Measurements from ENCODE around the gene CAPN9.
"Not testable (repeated sequence)": the region's sequence is repeated elsewhere in the genome, so short reads cannot be mapped to it uniquely, and the experiment has no call there.

The CAPN9 gene

DNA sequence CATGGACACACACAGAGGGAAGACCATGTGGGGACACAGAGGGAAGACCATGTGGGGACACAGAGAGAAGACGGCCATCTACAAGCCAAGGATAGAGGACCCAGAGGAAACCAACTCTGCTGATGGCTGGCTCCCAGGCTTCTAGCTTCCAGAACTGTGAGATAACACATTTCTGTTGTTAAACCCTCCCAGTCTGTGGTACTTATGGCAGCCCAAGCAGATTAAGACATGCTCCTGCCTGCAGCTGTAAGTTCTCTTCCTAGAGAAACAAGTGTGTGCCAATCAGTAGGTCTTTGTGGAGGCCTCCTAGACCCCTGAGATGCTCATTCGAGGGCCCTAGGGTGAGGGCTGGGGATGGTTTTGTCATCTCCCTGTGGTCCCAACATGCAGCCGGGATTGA, 35.9 kb upstream of the CAPN9 start:
- DNase-seq = no peak

DNA sequence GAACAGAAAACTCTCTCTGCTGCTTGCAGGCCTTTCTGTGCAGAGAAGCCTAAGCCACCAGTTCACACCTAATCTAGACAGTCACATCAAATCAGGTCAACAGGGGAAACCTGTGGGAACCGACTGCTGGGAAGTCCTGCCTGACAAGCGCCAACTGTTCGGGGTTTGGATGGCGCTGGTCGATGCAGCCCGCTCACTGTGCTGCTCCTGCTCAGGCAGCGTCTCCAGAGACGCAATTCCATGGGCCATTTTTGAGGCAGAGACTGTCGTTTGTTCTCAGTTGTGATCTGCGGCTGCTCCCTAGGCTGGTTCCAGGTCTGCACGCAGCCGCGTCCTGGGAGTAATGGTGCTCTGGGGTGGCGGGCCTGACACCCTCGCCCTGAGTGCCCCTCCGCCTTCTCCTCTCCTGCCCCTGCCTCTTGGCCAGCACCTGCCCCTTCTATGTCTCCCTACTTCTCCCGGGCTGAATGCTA, 34.7 kb upstream of the CAPN9 start:
- DNase-seq = no peak

DNA sequence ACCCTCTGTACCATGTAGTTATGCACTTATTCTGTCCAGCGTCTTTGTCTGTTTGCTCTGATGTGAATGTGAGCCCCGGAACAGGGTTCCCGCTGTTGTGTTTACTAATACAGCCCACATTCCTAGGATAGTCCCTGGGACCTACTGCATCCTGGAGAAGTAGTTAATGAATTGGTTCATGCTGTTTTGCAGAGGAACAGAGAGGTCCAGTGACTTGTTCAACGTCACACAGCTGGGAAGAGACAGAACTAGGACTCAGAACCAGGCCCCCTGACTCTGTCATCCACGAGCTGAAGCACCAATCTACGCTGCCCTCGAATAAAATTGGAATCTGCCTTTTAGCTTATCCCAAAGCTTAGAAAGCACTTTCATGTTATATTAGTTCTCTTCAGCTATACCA, 34.0 kb upstream of the CAPN9 start:
- DNase-seq = no peak

DNA sequence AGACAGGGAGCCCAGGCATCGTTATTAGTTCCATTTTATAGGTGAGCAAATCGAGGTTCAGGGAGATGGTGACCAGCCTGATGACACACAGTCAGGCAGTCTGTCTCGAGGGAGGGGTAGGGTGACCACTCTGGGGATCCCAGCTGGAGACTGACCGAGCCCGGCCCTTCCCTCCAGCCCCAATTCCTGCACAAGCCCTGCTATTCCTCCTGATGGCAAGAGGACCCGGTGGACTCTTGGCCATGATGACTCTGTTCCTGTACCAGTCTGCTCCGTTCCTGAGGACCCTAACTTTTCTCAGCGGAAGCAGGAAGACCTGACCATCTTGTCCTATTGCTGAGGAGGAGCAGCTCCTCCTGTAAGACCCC, 33.7 kb upstream of the CAPN9 start:
- DNase-seq = no peak

DNA sequence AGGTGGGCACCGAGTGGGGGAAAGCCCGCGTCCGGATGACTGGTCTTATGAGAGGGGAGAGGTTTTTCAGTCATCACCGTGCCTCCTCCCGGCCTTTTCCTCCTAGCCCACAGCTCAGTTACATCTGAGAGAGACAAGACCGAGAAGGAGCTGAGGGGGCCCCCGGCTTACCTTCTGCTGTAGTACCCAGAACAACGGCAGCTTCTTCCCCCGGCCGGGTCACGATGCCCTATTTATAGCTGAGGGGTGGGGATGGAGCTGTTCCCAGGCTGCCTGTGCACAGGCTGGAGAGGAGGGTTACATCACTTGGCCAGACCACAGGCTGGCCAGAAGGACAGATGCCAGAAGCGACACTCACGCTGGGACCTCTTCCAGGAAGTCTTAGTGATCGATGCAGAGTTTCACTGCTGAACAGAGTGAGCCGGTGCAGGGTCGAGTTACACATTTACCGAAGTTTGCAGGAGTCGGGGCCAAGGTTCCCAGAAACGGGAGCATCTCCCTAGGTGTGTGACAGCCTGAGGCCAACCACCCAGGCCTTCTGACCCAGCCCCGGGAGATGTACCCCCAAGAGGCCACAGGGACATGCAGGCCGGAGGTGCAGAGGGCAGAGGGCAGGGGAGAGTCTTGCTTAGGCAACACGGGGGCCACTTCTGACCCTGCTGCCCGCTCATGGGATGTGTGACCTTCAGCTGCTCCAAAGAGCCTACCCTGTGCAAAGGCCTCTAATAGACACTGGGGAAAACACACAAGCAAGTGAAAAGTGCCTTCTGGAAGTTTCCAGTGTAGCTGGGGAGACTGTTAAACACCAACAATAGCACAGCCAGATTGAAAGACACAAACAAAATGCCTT, 33.0 kb upstream of the CAPN9 start, which contains the start of gene AGT:
Gene AGT (minus strand): TSS at position 208 of the 850 bp plus-strand sequence. CDS start 3,299 bp downstream, outside the sequence.
- no peak for DNase-seq

DNA sequence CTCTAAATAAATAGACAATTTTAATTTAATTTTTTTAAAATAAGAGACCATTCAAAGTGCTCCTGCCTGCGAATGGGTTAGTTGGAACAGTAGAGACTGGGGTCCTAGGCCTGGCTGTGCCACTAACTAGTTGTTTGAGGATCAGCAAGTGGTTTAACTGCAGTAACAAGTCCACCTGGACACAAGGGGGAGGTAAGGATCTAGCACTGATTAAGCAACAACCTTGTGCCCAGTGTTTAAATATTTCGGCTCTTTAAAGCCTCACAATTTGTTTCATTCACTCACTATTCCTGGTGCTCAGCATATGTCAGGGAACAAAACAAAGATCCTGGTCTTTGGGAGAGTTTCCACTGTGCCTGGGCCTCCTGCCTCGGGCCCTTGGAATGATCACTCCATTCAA, 31.7 kb upstream of the CAPN9 start:
- DNase-seq = no peak

DNA sequence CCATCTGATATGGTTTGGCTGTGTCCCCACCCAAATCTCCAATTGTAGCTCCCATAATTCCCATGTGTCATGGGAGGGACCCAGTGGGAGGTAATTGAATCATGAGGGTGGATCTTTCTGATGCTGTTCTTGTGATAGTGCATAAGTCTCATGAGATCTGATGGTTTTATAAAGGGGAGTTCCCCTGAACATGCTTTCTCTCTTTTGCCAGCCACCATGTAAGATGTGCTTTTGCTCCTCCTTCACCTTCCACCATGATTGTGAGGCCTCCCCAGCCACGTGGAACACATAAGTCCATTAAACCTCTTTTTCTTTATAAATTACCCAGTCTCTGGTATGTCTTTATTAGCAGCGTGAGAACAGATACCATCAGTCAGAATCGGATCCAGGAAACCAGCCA, 30.7 kb upstream of the CAPN9 start:
- DNase-seq = not testable (repeated sequence)

DNA sequence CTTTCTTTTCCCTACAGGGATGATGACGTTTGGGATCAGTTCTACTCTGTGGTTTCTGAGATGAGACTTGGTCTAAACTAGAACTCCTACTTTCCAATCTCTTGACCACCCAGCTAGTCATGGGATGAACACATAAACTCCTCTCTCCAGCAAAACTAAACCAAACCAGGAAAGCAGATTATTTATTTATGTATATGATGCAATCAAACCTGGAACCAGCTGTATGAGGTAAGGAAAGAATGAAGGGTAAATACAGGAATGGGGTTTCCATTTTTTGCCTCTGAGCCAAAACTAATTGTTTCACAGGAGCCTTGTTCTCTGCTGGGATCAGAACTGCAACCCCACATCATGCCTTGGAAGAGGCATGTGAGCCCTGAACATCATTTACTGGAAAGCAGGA, 29.9 kb upstream of the CAPN9 start:
- DNase-seq = no peak

DNA sequence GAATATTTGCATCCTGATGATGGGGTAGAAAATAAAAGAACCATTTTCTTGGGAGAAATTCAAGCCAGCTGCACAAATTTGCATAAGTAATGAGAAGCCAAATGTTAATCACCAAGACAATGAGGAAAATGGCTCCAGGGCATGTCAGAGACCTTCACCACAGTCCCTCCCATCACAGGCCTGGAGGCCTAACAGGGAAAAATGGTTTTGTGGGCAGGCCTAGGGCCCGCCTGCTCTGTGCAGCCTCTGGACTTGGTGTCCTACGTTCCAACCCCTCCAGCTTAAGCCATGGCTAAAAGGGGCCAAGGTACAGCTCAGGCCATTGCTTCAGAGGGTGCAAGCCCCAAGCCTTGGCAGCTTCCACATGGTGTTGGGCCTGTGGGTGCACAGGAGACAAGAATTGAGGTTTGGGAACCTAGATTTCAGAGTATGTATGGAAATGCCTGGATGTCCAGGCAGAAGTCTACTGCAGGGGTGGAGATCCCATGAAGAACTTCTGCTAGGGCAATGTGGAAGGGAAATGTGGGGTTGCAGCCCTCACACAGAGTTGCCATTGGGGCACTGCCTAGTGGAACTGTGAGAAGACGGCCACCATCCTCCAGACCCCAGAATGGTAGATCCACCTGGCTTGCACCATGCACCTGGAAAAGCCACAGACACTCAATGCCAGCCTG, 25.2 kb upstream of the CAPN9 start:
- DNase-seq = not testable (repeated sequence)

DNA sequence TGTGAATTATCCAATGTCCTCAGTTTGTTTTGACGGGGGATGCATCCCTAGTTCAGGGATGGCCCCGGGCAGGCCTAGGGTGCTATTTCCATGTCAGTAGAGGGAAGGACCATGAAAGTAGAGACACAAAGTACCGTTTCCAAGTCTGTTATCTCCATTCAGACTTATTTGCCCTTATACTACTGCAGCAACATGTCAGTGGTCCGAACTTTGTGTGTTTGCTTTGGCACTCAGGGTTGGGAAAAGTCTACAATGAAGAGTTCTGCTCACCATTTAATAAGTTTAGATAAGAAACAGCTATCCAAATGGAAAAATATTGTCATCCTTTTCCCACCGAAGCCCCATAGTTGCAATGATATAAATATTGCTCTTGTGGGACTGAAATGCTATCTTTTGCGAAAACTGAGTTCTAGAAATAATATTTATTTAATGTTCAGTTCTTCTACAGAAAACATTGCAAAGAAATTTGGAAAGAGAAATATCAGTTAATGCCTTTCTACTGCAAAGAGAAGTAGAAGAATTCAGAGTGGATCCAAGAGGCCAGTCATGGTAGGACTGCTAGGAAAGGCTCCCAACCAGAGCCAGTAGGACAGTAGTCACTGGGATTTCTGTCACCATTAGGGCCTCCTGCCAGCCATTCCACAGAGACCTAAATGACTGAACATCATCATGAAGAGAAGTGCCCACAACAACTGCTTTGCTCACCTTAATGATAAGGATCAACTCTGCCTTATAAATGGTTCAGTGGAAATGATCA, 21.8 kb upstream of the CAPN9 start:
- no peak for DNase-seq

DNA sequence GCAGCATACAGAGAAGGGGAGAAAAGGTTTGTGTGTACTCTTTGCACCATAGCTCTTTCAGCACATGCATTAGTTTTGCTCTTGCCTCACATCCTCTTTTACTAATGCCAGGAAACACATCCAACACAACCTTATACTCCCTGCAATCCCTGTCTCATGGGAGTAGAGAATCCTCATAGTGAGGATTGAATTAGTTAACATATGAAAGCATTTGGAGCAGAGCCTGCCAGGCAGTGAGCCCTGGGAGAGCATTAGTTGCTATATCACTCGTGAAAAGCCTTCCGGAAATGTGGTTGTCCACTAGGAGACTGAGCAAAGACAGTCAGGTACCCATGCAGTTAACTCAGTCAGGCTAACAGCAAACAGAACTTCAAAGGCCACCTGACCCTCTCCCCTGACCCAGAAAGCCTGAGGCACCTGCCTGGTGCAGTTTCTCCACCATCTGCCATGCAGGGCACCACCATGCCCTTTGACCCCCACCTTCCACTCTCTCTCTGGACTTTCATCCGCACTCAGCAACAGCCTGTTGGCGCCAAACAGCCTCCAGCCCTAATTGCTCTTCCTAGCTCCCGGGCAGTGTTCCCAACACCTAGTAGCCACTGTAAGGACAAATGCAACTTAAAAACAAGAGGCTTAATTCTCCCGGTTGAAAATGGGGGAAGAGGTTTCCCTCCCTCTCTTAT, 18.3 kb upstream of the CAPN9 start:
- no peak for DNase-seq

DNA sequence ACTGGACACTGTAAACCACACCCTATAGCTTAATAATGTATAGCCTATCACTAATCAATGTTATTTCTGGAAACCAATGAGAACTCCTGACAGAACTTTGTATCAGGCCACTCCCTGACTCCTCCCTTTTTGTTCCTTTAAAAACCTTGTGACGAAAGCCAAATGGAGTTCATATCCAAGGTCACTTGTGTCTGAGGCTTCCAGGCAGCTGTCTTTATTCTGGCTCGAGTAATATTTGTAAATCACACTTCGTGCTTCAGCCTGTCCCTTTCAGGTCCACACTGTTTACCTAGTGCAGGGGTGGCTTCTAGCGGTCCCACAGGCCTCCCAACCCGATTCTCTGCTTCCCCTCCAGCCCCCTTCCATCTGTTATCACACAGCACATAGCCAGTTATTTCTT, 16.2 kb upstream of the CAPN9 start:
- DNase-seq = no peak

DNA sequence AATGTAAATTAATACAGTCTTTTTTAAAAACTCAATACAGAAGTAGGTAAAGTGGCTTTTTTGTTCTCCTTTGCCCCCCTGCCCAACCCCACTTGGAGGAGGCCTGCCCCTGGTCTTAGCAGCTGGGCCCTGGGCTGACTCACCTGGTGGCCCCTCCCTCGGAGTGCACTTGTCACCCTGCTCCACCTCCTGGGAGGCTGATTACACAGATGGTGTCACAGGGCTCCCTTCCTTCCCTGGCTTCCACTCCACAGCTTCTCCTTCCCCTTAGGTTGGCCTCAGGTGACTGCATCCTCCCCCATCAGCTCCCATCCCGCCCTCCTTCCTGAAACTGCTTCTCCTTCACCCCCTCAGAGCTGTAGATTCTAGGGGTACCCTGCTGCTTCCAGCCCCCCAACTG, 11.7 kb upstream of the CAPN9 start:
- DNase-seq = no peak

DNA sequence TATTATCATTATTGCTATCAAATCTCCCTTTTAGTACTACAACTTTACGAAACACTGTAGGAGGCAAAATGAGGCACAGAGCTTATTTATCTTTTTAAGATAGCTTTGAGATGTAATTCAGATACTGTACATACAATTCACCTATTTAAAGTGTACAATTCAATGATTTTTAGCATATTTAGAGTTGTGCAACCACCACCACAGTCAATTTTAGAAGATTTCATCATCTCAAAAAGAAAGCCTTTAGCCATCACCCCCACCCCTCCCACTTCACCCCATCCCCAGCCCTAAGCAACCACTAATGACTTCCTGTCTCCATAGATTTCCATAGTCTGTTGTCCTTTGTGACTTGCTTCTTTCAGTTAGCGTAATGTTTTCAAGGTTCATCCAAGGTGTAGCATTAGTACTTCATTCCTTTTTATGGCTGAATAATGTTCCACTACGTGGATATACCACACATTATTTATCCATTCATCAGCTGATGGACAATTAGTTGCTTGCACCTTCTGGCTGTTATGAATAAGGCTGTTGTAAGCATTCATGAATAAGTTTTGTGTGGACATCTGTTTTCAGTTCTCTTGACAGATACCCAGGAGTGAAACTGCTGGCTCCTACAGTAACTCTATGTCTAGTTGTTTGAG, 9.4 kb upstream of the CAPN9 start:
- no peak for DNase-seq

DNA sequence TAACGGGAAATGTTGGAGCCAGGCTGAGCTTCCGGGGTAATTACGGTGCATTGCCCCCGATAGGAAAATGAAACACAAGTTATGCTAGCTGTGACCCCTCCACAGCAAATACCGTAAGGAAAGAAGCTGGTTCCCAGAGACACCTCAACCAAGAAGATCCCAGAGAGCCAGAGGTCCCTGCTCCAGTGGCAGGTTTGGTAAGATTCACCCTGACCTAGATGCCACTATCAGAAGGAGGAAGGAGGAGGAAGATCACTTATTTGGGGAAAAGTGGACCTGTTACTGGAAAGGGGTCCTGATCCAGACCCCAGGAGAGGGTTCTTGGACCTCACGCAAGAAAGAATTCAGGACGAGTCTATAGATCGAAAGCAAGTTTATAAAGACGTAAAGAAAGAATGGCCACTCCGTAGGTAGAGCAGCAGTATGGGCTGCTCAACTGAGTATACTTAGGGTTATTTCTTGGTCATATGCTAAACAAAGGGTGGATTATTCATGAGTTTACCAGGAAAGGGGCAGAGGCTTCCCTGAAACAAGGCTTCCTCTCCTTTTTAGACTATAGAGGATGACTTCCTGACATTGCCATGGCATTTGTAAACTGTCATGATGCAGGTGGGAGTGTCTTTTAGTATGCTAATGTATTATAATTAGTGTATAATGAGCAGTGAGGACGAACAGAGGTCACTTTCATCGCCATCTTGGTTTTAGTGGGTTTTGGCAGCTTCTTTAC, 7.5 kb upstream of the CAPN9 start:
- DNase-seq = no peak

DNA sequence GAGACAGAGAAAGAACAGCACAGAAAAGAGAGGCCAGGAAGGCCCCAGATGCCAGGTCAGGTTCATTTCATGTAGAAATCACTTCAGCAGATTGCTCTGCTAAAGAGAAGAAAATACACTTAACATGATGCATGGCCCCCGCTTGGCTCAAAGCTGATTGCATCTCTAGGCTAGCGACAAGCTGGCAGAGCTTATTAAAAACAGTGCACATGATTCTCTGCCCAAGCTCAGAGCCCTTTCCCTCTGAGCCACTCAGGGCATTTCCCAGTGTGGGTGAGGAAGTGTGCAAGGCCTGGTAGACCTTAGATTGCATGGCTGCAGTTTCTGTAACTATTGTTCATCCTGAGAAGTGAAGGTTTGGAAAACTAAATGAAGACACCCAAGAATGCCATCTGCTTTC, 3.3 kb upstream of the CAPN9 start:
- DNase-seq = no peak

DNA sequence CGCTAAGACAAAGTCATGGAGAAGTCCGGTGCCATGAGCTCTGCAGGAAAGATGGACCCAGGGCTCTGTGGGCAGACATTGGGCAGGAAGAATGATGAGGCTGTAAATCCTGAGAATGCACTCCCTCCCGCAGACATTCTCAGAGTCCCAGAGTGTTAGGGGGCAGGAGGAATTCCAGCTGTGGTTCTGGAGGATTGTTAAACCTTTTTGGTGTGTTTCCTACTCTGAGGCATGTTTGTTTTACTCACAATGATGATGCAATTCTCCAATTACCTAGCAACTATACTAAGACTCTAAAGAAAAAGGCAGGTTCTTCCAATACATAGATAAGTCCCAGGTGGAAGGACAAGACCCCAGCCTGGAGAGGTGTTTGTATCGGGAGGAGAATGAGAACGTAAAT, 2.8 kb upstream of the CAPN9 start:
- DNase-seq = no peak

DNA sequence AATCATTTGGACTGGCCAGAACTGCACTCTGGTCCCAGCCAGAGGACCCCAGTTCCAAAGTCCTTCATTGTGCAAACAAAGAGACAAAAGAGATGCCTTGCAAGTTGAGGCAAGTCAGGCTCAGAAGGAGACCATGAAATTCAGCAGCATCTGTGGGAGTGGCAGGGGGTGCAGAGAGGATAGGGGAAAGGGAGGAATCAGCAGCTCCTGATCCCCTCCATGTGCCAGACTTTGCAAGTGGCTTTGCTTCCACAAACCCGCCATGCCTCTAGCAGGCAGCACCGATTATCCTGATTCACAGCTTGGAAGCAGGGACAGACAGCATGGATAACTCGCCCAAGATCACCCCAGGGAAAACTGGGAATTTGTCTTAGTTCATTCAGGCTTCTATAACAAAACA, 2.1 kb upstream of the CAPN9 start:
- no peak for DNase-seq

DNA sequence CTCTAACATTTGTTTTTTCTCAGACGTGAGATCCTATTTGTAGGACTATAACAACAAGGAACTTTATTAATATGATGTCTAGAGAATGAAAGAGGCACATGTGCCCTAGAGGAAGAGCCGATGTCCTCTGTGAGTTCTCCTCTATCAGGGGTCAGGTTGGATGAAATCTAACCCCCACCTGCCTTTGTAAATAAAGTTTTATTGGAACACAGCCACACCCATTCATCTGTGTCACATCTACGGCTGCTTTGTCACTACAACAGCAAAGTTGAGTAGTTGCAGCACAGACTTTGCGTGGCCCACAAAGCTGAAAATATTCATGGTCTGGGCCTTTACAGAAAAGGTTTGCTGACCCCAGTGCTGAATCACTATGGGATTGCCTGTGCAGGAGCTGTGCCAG, 571 bp upstream of the CAPN9 start:
- DNase-seq = no peak

DNA sequence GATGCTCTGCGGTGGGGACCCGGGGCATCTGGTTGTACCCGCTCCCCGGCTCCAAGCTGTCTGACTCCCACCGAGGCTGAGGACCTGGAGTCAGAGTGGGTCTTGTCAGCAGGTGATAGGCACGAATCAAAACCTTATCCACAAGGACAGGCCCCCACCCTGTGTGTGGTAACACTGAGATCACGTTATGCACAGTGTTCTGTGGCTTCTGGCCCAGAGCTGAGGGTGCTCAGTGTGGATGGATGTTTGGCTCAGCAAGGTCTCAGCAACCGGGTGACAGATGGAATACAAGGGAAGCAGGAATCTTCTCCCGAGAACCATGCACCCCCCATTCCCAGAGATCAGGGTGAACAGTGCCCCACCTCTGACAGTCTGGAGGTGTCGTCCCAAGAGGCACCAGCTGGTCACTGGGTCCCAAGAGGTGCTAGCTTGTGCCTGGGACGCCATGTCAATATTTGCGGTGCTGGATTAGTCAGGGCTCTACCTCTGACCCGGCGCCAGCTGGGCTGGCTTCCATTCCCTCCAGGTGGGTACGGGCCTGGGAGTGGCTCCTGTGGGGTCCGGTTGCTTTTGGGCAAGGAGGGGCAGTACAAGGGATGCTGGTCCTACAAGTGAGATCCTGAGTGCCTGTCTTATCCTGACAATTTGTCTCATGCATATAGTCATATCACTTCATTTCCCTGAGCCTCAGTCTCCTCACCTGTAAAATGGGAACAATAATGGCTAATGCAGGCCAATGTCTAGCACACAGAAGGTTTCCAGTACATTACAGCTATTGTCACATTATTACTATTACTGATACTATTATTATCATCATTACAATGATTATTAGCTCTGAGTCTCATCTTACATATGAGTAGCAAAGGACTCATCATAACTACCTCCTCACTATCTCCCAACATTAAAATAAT, 957 bp downstream of the CAPN9 start:
- DNase-seq = no peak

DNA sequence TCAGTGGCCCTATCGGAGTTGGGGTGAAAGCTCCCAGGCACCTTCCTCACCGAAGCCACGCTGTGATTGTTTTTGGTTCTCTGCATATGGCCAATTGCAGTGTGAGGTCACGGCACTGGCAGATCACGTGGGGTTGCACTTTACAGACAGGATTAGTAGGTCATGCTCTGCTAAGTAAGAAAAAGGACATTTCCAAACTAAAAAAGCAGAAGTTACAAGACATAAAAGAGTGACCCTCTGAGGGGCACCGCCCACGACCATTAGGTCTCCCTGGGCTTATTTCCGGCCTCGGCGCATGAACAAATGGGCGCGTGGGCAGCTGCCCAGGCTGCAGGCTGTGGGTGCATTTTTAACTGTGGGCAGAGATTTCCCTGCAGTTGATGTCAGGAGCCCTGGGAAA, 2.0 kb downstream of the CAPN9 start:
- DNase-seq = no peak
